Thyroid gland (tissue), 4 donors: Measurements from ENCODE around the gene EWSR1. TPM values are rescaled to one million over a fixed set of nuclear protein-coding genes. Genes with fewer than 3 reads are reported as not detected.

Experiments
- DNase-seq, 2 donors: peaks; one replicate each; pipeline ENCODE4 v3.0.0-alpha.2; 2019
- H3K27ac ChIP-seq, 3 donors: fragments of 200-600 bp; sonication (generic); 1 replicate in 2 of 3; 2 replicates in 1 of 3; pipeline ENCODE4 v1.5.1; 2016 to 2019; ENCODE audit warnings: mild to moderate bottlenecking in 1 of 3, moderate library complexity in 1 of 3
- H3K27me3 ChIP-seq: fragments of 200-600 bp; sonication (generic); one replicate; pipeline ENCODE4 v1.5.1; 2019
- H3K36me3 ChIP-seq, 2 donors: fragments of 200-600 bp; sonication (generic); one replicate each; pipeline ENCODE4 v1.5.1; 2016 to 2019
- H3K4me1 ChIP-seq, 2 donors: fragments of 200-600 bp; sonication (generic); one replicate each; pipeline ENCODE4 v1.5.1; 2017 to 2019
- H3K4me3 ChIP-seq, 3 donors: fragments of 200-600 bp; sonication (generic); replicated peaks in 1 of 3; 1 replicate in 2 of 3; 2 replicates in 1 of 3; pipeline ENCODE4 v1.5.1; 2016; ENCODE audit warnings: mild to moderate bottlenecking in 1 of 3
- H3K9me3 ChIP-seq: fragments of 200-600 bp; sonication (generic); one replicate; pipeline ENCODE4 v1.5.1; 2017
- CTCF ChIP-seq, 6 experiments: fragments of 200-600 bp in 3 of 6; fragments of 450-650 bp in 3 of 6; sonication (generic) in 3 of 6; IDR thresholded peaks; one replicate each; pipeline ENCODE4 v1.5.1; 2016 to 2019; ENCODE audit warnings: antibody characterized with exemption in 6 of 6, mild to moderate bottlenecking in 2 of 6, inconsistent platforms in 1 of 6, moderate library complexity in 1 of 6
- POLR2A ChIP-seq, 2 donors: fragments of 450-650 bp; IDR thresholded peaks; one replicate each; pipeline ENCODE4 v1.6.1; 2017; ENCODE audit warnings: antibody characterized with exemption in 2 of 2, mild to moderate bottlenecking in 2 of 2, moderate library complexity in 1 of 2
- WGBS, 2 donors: methylation state at CpG; one replicate each; pipeline ENCODE4 v1.1.5; 2017; 5-methylcytosine and 5-hydroxymethylcytosine counted together
- intact Hi-C: fragments of 100-400 bp; cut with DNase I; formaldehyde crosslinking; loops from one replicate; pipeline ENCODE4 v1.15.1; 2023
- total RNA-seq, 4 donors: library from RNA; depleted of rRNA; stranded (reverse); fragments of >200 nt; gene quantifications; one replicate each; pipeline ENCODE4 v1.2.3, GENCODE V29; 2016

EWSR1 gene
- total RNA-seq, 4 donors from 2014 or later: 205 to 290 (median 258) TPM

GRCh38 chr22:29253561-29254285 is 14.3 kb upstream of the EWSR1 start:
- no peak for DNase-seq
- no peaks in the 10 kb centered on the region for H3K27me3 ChIP-seq
- H3K4me1 ChIP-seq: no peaks in the 10 kb centered on the region
- no peaks in the 10 kb centered on the region for H3K9me3 ChIP-seq
- WGBS, 2 donors: 75 to 80% methylated on average over 12 to 14 of the region's 14 CpGs
- no peaks in the 10 kb centered on the region for H3K36me3 ChIP-seq
- TF ChIP-seq CTCF (IDR thresholded peaks at IDR 0.05) (no peak), POLR2A (IDR thresholded peaks at IDR 0.05) (no peak)
- H3K4me3 ChIP-seq: no peak overlapping the region
- intact Hi-C loops: no loop called here
- no peak overlapping the region for H3K27ac ChIP-seq

GRCh38 chr22:29254286-29254660 is 13.8 kb upstream of the EWSR1 start:
- Histone ChIP-seq H3K4me3 (no peak overlapping the region), H3K36me3 (no peaks in the 10 kb centered on the region), H3K27ac (no peak overlapping the region), H3K27me3 (no peaks in the 10 kb centered on the region), H3K9me3 (no peaks in the 10 kb centered on the region), H3K4me1 (no peaks in the 10 kb centered on the region)
- TF ChIP-seq POLR2A (IDR thresholded peaks at IDR 0.05): no peak
- TF ChIP-seq CTCF (IDR thresholded peaks at IDR 0.05): no peak
- intact Hi-C loops: no loop called here
- no peak for DNase-seq
- 68 to 70% methylated on average over 4 of the region's 4 CpGs for WGBS, 2 donors

- H3K36me3 ChIP-seq: no peaks in the 10 kb centered on the region
- intact Hi-C loops: no loop called here
- no peak for DNase-seq
- WGBS, 2 donors: 97 to 99% methylated on average over 11 of the region's 11 CpGs
- H3K27ac ChIP-seq: no peak overlapping the region
- no peaks in the 10 kb centered on the region for H3K4me1 ChIP-seq
- H3K27me3 ChIP-seq: no peaks in the 10 kb centered on the region
- no peaks in the 10 kb centered on the region for H3K9me3 ChIP-seq
- TF ChIP-seq CTCF (IDR thresholded peaks at IDR 0.05): no peak
- no peak for TF ChIP-seq POLR2A (IDR thresholded peaks at IDR 0.05)
- H3K4me3 ChIP-seq: no peak overlapping the region
These were observed 12.9 kb upstream of the EWSR1 start for GRCh38 chr22:29255064-29255621.

GRCh38 chr22:29256606-29257325 is 11.3 kb upstream of the EWSR1 start:
- no peak overlapping the region for H3K27ac ChIP-seq
- H3K4me3 ChIP-seq: no peak overlapping the region
- no peaks in the 10 kb centered on the region for H3K36me3 ChIP-seq
- 88 to 93% methylated on average over 8 of the region's 8 CpGs for WGBS, 2 donors
- no peaks in the 10 kb centered on the region for H3K4me1 ChIP-seq
- H3K9me3 ChIP-seq: no peaks in the 10 kb centered on the region
- no peaks in the 10 kb centered on the region for H3K27me3 ChIP-seq
- intact Hi-C loops: no loop called here
- no peak for DNase-seq
- TF ChIP-seq POLR2A (IDR thresholded peaks at IDR 0.05): no peak
- no peak for TF ChIP-seq CTCF (IDR thresholded peaks at IDR 0.05)

GRCh38 chr22:29257751-29258181 is 10.3 kb upstream of the EWSR1 start:
- Histone ChIP-seq H3K36me3 (no peaks in the 10 kb centered on the region), H3K9me3 (no peaks in the 10 kb centered on the region), H3K27ac (no peak overlapping the region), H3K4me1 (no peaks in the 10 kb centered on the region), H3K27me3 (no peaks in the 10 kb centered on the region), H3K4me3 (no peak overlapping the region)
- DNase-seq: no peak
- WGBS, 2 donors: 82 to 93% methylated on average over 3 to 8 of the region's 8 CpGs
- intact Hi-C loops: no loop called here
- TF ChIP-seq POLR2A (IDR thresholded peaks at IDR 0.05) (no peak), CTCF (IDR thresholded peaks at IDR 0.05) (no peak)
